GM19328 (cell line): ENCODE results near the gene GP9.
"Not testable (repeated sequence)": the region's sequence is repeated elsewhere in the genome, so short reads cannot be mapped to it uniquely, and the experiment has no call there.

ENCODE experiments used
- ATAC-seq: cut with Tn5 transposase; IDR thresholded peaks from one replicate; pipeline ENCODE4 v1.9.1; 2021; ENCODE audit warnings: mild to moderate bottlenecking, moderate library complexity; ENCODE audit not compliant: unreplicated experiment

Gene GP9

GRCh38 chr3:129047553-129047839 lies 13.1 kb upstream of the GP9 start:
- ATAC-seq, result no peak

- no peak for ATAC-seq
Observed at GRCh38 chr3:129050556-129051295, 9.9 kb upstream of the GP9 start.

GRCh38 chr3:129051871-129052340 lies 8.7 kb upstream of the GP9 start:
- no peak for ATAC-seq

GRCh38 chr3:129052675-129053074 lies 7.9 kb upstream of the GP9 start:
- ATAC-seq, result no peak

GRCh38 chr3:129054605-129055104 lies 5.9 kb upstream of the GP9 start:
- ATAC-seq, result no peak

- ATAC-seq, result no peak
Observed at GRCh38 chr3:129056451-129057173, 4.0 kb upstream of the GP9 start.

- ATAC-seq, result no peak
Observed at GRCh38 chr3:129057249-129057648, 3.3 kb upstream of the GP9 start.

- no peak for ATAC-seq
Observed at GRCh38 chr3:129058441-129059200, 2.0 kb upstream of the GP9 start.

- ATAC-seq, result no peak
Observed at GRCh38 chr3:129059311-129059958, 1.1 kb upstream of the GP9 start.

- no peak for ATAC-seq
Observed at GRCh38 chr3:129061023-129061887, 676 bp downstream of the GP9 start.

- ATAC-seq, result no peak
Observed at GRCh38 chr3:129061888-129062834, 1.6 kb downstream of the GP9 start.

- no peak for ATAC-seq
Observed at GRCh38 chr3:129063091-129063640, 2.6 kb downstream of the GP9 start.

- no peak for ATAC-seq
Observed at GRCh38 chr3:129063841-129064482, 3.4 kb downstream of the GP9 start.

GRCh38 chr3:129065016-129065719 lies 4.6 kb downstream of the GP9 start:
- no peak for ATAC-seq

- no peak for ATAC-seq
Observed at GRCh38 chr3:129065720-129066073, 5.1 kb downstream of the GP9 start.

GRCh38 chr3:129067719-129068118 lies 7.1 kb downstream of the GP9 start:
- ATAC-seq, result not testable (repeated sequence)

GRCh38 chr3:129068291-129068886 lies 7.8 kb downstream of the GP9 start:
- no peak for ATAC-seq
